HG03060 (cell line): ENCODE measurements around the gene RALGAPA1.

ENCODE experiments used
- ATAC-seq: cut with Tn5 transposase; IDR thresholded peaks from one replicate; pipeline ENCODE4 v1.9.1; 2021; ENCODE audit warnings: low read depth, moderate number of reproducible peaks; ENCODE audit not compliant: unreplicated experiment

RALGAPA1 gene

GRCh38 chr14:35506461-35506860, 302.6 kb downstream of the RALGAPA1 start:
- ATAC-seq: no peak

- ATAC-seq: no peak
These were observed 304.8 kb downstream of the RALGAPA1 start for GRCh38 chr14:35504260-35504659.

- ATAC-seq: no peak
These were observed 305.4 kb downstream of the RALGAPA1 start for GRCh38 chr14:35503646-35504045.

- no peak for ATAC-seq
These were observed 309.9 kb downstream of the RALGAPA1 start for GRCh38 chr14:35499180-35499579.

- no peak for ATAC-seq
These were observed 313.8 kb downstream of the RALGAPA1 start for GRCh38 chr14:35495278-35495677.

GRCh38 chr14:35492569-35493014, 316.5 kb downstream of the RALGAPA1 start:
- ATAC-seq: no peak
